Urothelium cell line (cell line): ENCODE measurements around the gene LTO1.

ENCODE experiments used
- DNase-seq: peaks from one replicate; pipeline ENCODE4 v3.0.0; 2011; ENCODE audit warnings: low spot score, mixed read lengths
- FAIRE-seq: peaks from 2 replicates; lab custom pipeline; 2011; peaks lifted over from hg19 to GRCh38; lab: Jason Lieb, UNC

Gene LTO1

DNA sequence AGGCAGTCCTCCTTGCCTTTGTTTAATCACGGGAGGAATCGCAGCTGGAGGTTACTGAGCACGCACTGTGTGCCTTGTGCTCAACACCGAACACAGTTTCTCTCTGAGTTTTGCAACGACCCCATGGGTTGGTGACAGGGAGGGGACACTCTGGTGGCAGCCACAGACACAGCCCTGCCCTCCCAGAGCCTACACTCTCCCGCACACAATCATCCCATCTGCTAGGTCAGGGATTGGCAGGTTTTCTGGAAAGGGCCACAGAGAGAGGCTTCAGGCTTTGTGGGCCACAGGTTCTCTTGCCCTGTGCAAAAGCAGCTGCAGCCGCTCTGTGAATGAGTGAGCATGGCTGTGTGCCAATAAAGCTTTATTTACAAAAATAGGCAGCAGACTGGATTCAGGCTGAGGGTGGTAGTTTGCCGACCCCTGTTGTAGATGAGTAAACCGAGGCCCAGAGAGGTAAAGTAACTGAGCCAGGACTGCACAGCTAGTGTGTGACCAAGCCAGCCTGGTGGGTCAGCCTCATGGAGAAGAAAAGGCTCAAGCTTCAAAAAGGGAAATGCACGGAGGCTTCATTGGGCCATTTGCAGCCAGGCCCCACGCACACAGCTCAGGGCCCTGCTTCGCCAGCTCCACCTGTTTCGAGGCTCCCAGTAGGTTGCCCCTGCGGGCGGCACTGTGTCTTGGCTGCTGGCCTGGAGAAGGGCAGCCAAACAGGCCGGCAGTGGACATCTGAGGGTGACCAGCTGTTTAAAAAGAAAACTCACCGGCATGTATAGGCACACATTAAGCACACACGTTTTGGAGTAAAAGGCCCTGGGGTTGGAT, 16.3 kb downstream of the LTO1 start:
- no peak for FAIRE-seq
- no peak for DNase-seq

DNA sequence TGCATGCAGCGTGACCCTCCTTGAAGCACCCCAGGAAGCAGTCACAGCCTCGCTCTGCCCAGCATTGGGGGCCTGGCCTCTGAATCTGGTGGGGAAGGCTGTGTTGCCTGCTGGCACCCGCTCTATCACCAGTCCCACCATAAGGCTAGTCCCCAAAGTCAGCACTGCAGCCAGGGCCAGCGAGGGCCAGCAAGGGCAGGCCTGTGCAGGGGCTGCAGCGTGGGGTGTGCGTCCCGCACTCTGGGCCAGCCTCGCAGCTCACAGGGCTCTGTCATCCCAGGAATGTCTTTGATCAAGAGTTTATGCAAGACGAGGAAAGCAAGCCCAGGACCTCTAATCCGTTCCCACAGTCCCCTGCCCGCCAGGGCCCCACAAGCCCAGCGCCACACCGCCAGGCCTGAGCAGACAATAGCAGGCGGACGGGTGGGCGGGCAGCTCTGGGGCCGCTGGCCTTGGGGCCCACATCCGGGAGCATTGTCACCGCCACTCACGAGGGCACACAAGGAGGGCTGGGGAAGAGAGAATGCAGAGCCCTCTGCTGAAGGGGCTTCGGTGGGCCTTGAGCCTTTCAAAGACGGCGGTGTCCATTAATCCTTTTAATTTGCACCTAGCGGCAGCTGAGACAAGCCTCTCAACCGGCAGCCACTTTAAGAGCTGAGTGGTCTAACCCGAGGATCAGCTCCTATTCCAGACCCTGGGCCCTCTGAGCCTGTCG, 17.1 kb downstream of the LTO1 start:
- no peak for DNase-seq
- no peak for FAIRE-seq

DNA sequence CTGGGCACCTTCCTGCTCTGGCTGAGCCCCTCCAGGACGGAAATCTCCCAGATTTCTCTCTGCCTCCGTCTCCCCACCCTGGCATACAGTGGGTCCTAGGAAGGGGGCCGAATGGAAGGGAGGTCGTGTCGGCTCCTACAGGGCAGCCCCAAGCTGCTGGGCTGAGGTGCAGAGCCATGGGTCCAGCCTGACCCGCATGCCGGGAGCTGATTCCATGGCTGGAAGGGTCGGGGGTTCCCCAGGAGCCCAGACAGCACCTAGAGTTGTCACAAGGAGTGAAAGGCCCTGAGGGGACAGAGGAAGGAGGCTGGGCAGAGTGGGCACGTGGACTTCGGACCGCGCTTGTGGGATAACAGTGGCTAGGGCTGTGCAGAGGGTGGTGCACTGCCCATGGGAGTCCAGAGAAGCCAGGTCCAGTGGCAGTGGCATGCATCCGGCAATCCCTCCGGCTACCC, 17.7 kb downstream of the LTO1 start:
- DNase-seq (no peak), FAIRE-seq (no peak)

DNA sequence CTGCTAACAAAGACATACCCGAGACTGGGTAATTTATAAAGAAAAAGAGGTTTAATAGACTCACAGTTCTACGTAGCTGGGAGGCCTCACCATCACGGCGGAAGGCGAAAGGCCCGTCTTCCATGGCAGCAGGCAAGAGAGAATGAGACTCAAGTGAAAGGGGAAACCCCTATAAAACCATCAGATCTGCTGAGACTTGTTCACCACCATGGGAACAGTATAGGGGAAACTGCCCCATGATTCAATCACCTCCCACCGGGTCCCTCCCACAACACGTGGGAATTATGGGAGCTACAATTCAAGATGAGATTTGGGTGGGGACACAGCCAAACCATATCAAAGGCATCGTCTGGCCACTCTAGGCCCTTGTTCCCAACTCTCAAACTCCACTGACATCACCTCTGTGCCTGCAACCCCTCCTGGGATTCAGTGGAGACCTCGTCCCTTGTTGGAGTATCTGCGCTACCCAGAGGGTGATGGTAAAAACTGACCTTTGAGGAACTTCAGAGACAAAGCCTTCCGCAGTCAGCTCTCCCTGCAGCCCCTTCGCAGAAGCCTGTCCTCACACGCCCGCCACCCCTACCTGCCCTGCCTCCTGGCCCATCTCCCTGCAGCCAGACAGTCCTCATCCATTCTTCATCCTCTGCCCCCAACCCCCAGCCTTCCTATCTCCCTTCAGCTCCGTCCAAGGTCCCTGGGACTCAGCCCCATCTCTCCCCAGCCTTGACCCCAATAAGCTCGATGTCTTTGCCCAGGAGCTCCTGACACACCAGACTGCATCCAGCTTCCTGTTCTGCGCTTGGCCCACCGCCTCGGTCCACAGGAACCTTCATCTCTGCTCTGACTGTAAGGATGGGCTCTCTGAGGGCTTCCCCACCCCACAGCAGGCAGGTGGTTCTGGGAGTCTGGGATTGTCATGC, 18.4 kb downstream of the LTO1 start:
- no peak for FAIRE-seq
- no peak for DNase-seq

DNA sequence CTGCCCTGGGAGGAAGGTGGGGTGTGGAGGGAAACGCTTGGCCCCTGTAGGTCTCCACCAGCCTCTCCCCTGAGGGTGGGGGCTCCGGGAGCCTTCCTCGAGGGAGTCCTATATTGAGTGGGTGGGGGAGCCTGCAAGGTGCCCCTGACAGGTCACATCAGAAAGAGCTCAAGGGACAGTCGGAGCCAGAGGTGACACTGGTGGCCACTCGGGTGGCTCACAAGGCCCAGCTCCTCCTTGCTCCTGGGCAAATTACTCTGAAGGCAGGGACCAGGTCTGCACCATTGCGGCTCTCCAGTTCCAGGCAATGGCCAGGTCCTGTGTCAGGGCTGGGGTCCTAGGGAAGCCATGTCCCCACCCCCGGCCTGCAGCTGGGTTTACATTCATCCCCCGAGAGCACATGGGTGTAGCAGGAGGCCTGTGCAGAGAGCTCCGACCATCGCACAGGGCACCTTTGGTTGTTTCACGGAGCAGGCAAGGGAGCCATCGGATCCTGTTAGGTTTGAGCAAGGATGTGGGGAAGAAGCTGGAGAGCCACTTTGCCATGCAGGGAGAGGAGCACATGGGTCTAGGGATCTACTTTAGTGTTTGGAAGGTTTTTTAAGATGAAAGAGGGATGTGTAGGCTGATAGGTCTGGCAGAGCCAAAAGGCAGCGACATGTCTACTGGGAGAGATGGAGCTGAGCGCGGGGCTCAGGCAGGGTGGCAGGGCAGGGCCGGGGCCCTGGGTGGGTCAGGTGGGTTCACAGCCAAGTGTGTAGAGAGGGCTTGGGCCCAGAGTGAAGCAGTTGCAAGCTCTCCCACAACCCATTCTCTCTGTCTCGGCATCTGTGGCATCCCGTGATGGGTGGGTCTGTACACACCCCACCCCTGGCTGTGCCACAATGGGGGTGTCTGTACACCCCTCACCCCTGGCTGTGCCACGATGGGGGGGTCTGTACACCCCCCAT, 19.4 kb downstream of the LTO1 start:
- DNase-seq (no peak), FAIRE-seq (no peak)

DNA sequence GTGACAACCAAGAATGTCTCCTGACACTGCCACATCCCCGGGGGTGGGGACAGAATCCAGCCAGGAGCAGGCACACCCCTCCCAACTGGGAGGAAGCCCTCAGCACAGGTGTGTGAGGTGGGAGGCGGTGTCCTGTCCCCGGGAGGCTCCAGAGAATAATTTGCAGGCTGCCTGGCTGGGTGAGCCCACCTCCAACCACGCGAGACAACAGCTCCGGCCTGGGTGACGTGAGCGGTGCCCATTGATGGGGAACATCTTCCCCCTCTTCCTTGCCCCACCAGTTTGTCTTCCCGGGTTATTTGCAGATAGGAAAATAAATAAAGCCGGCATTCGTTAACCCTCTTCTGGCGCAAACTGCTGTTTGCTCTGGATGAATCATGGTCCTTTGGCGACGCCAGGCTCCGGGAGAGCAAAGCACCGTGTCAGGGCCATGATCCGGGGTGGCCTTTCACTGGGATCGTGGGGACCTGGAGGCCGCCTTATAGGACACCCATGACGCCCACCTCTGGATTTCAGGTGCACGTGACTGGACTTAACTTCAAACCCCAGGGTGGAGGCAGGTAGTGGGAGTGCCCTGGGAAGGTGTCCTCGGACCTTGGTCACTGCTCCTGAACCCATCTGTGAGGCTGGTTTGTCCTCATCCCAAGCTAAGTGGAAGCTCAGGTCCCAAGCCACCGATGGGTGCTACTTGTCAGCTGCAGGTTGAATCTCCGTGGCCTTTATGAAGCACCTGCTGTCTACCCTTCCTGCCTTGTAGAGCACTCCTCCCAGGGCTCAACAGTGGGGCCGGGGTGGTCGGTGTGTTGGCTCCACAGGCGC, 20.3 kb downstream of the LTO1 start:
- DNase-seq (no peak), FAIRE-seq (peak; percentile 20)

DNA sequence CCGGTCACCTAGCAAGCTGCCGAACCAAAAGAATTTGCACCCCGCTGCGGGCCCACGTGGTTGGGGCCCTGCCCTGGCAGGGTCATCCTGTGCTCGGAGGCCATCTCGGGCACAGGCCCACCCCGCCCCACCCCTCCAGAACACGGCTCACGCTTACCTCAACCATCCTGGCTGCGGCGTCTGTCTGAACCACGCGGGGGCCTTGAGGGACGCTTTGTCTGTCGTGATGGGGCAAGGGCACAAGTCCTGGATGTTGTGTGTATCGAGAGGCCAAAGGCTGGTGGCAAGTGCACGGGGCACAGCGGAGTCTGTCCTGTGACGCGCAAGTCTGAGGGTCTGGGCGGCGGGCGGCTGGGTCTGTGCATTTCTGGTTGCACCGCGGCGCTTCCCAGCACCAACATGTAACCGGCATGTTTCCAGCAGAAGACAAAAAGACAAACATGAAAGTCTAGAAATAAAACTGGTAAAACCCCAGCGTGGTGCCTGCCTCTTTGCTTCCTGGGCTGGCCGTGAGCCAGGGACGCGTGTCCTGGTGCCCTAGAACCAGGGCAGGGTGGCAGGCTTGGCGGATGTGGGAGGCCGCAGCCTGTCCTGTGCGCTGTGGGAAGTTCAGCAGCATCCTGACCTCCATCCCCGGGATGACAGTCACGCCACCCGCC, 21.0 kb downstream of the LTO1 start:
- FAIRE-seq (no peak), DNase-seq (no peak)

DNA sequence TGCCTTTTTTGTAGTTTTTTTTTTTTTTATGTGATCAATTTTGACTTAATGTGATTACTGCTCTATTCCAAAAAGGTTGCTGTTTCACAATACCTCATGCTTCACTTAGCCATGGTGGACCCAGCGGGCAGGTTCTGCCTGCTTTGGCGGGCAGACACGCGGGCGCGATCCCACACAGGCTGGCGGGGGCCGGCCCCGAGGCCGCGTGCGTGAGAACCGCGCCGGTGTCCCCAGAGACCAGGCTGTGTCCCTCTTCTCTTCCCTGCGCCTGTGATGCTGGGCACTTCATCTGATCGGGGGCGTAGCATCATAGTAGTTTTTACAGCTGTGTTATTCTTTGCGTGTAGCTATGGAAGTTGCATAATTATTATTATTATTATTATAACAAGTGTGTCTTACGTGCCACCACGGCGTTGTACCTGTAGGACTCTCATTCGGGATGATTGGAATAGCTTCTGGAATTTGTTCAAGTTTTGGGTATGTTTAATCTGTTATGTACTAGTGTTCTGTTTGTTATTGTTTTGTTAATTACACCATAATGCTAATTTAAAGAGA, 21.7 kb downstream of the LTO1 start:
- no peak for FAIRE-seq
- no peak for DNase-seq

DNA sequence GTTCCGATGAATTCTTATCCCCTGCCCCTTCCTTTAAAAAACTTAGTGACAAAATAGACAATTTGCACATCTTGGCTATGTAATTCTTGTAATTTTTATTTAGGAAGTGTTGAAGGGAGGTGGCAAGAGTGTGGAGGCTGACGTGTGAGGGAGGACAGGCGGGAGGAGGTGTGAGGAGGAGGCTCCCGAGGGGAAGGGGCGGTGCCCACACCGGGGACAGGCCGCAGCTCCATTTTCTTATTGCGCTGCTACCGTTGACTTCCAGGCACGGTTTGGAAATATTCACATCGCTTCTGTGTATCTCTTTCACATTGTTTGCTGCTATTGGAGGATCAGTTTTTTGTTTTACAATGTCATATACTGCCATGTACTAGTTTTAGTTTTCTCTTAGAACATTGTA, 22.2 kb downstream of the LTO1 start:
- FAIRE-seq (no peak), DNase-seq (no peak)

DNA sequence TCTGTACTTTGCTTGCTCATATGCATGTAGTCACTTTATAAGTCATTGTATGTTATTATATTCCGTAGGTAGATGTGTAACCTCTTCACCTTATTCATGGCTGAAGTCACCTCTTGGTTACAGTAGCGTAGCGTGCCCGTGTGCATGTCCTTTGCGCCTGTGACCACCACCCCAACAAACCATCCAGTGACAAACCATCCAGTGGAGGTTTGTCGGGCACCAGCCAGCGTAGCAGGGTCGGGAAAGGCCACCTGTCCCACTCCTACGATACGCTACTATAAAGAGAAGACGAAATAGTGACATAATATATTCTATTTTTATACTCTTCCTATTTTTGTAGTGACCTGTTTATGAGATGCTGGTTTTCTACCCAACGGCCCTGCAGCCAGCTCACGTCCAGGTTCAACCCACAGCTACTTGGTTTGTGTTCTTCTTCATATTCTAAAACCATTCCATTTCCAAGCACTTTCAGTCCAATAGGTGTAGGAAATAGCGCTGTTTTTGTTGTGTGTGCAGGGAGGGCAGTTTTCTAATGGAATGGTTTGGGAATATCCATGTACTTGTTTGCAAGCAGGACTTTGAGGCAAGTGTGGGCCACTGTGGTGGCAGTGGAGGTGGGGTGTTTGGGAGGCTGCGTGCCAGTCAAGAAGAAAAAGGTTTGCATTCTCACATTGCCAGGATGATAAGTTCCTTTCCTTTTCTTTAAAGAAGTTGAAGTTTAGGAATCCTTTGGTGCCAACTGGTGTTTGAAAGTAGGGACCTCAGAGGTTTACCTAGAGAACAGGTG, 23.1 kb downstream of the LTO1 start:
- no peak for DNase-seq
- peak; percentile 61 for FAIRE-seq

DNA sequence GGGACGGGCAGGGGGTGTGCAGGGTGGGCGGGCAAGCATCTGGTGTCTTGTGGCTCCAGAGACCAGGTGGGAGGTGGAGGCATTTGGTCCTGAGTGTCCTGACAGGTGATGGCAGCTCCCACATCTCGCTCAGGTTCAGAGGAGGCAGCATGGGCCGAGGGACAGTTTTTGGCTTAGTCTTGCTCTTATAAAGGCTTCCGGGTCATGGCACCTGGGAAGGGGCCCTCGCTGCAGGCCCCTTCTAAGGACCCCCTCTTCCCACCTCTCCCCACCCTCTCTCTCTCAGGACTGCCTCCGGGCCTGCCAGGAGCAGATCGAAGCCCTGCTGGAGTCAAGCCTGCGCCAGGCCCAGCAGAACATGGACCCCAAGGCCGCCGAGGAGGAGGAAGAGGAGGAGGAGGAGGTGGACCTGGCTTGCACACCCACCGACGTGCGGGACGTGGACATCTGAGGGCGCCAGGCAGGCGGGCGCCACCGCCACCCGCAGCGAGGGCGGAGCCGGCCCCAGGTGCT, 24.3 kb downstream of the LTO1 start:
- FAIRE-seq (no peak), DNase-seq (no peak)

DNA sequence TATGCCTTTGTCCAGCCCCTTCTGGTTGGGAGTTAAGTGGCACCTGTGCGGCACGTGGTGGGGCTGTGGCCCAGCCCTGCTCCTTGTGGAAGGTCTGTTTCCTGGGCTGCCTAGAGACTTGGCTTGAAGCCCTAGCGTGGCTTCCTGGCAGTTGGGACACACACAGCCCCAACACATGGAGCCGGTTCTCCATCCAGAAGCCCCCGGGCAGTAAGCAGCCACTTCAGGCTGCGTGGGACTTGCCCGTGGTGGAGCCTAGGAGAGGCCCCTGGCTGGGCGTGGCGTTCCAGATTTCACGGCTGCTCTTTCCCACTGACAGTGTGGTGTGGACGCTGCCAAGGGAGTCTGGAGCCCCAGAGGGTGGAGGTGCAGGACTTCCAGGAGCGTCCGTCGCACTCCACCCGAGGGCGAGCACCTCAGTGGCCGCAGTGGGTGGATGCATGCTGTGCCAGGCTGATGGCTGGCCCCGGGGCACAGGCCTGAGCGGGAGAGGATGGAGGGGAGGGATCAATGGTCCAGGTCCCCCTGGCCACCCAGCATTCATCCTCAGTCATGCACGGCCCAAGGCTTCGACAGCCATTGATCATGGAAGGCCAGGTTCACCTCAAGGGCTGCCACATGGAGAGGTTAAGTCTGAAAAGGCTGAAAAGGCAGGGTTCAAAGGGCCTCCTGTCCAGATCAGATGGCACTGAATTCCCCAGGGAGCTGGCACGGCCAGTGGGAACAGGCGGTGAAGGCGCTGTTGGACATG, 24.9 kb downstream of the LTO1 start:
- DNase-seq (no peak), FAIRE-seq (no peak)

DNA sequence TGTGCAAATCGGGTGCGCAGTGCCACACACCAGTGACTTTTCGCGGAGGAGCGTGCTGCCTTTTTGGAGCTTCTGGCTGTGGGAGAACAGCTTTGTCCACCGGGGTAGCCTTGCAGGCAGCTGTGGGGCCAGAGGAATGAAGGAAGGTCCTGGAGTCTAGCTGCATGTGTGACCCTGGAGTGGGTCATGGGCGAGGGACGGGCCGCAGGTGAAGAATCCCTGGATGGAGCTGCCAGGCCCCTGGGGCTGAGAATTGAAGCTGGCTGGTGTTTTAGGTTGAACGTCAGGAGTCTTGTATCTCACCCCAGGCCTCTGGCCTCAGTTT, 25.6 kb downstream of the LTO1 start:
- FAIRE-seq, result no peak

DNA sequence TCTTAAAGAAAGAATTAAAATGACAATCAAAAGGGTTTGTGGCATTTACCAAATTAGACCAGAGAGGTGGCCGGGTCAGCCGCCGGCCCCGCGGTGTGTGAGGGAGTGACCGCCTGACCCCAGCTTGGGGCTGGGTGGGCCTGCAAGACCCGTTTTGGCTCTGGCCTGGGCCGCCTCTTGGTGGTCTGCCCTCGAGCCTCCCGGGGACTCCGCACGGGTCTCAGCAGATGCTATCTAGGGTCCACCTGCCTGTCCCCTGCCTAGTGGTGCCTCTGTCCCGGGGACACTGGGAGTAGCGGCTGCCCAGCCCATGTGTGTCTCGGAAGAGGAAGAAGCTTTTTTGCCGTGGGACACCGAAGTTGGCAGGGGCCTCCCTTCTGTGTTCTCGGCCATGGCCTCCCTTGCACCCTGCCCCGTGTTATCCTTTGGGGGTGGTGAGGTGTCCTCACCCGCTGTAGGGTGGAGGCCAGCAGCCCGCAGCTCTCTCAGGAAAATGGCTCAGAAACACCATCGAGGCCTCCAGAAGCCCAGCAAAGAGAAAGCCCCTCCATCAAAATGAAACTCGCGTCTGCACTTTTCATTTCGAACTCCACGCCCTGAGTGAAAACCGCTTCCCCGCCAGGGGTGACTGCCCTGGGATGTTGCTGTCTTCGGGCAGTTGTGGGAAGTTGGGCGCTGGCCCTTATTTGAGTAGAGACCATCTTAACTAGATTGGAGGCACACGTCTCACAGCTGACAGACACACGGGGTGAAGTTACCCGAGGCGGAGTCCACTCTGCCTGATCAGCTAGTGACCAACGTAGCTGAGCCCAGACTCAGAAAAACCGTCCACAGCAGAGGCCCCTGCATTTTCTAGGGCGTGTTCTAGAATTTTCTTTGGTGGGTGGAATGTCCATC, 26.2 kb downstream of the LTO1 start:
- DNase-seq (no peak), FAIRE-seq (no peak)

More for the DNA sequence above, 25.6 kb downstream of the LTO1 start:
- DNase-seq, result no peak

DNA sequence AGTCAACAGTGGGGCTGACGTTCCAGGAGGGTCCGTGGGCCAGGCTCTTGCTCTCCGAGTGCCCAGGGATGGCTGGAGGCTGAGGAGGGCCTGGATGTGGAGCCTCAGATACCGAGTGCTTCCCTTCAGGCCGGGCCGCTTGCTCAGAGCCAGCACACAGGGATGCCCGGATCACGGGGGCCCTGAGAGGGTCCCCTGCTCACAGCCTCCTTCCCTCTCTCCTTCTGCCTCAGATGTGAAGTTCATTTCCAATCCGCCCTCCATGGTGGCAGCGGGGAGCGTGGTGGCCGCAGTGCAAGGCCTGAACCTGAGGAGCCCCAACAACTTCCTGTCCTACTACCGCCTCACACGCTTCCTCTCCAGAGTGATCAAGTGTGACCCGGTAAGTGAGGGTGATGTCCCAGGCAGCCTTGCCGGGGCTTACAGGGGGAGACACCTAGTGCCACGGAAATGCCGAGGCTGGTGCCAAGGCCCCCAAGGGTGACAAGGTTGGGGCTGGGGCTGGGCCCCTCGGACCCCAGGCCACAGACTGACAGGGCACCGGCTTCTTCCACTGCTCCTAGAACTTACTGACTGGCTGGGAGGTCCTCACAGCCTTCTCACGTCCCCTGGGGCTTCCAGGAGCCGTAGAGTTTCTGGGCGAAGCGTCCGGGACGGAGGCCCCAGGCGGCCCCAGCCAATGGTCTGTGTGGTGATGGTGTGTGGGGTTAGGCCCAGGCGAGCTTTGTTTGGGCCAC, 27.2 kb downstream of the LTO1 start:
- no peak for FAIRE-seq
- DNase-seq, result no peak
